ENCODE measurements around the gene DNAAF5.

The DNAAF5 gene

DNA sequence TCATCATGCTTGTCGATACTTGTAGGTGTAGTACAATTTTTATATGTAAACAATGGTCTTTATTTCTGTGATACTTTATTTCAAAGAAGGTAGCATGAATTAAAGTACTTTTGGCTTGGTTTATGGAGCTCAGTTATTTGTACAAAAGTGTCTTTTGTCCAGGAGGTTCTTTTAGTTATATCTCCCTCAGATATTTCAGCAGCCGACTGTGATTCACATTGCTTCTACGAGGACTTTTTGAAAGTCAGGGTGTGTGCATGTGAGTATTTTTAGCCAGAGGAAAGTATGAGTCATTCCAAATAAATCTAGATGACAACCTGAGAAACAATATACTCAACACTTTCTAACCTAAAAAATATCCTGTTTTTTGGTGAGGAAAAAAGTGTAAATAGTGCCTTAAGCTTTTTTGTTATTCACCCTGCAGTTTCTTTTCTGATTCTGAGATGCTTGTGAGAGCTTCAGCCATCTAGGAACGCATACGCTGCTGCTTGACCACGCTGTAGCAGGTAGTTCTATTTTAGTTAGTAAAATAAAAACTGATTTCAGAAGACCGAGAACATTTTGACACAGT, 105.2 kb downstream of the DNAAF5 start:
- TF ChIP-seq, protein P1, sequence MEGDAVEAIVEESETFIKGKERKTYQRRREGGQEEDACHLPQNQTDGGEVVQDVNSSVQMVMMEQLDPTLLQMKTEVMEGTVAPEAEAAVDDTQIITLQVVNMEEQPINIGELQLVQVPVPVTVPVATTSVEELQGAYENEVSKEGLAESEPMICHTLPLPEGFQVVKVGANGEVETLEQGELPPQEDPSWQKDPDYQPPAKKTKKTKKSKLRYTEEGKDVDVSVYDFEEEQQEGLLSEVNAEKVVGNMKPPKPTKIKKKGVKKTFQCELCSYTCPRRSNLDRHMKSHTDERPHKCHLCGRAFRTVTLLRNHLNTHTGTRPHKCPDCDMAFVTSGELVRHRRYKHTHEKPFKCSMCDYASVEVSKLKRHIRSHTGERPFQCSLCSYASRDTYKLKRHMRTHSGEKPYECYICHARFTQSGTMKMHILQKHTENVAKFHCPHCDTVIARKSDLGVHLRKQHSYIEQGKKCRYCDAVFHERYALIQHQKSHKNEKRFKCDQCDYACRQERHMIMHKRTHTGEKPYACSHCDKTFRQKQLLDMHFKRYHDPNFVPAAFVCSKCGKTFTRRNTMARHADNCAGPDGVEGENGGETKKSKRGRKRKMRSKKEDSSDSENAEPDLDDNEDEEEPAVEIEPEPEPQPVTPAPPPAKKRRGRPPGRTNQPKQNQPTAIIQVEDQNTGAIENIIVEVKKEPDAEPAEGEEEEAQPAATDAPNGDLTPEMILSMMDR (conservative IDR thresholded peaks at IDR 0.05; ENCODE audit: low read length) = no peak
- peak overlapping the region; percentile 47 for H3K4me3 ChIP-seq (ENCODE audit: low read length)
- peak; percentile 91 for DNase-seq (ENCODE audit: low read depth)

DNA sequence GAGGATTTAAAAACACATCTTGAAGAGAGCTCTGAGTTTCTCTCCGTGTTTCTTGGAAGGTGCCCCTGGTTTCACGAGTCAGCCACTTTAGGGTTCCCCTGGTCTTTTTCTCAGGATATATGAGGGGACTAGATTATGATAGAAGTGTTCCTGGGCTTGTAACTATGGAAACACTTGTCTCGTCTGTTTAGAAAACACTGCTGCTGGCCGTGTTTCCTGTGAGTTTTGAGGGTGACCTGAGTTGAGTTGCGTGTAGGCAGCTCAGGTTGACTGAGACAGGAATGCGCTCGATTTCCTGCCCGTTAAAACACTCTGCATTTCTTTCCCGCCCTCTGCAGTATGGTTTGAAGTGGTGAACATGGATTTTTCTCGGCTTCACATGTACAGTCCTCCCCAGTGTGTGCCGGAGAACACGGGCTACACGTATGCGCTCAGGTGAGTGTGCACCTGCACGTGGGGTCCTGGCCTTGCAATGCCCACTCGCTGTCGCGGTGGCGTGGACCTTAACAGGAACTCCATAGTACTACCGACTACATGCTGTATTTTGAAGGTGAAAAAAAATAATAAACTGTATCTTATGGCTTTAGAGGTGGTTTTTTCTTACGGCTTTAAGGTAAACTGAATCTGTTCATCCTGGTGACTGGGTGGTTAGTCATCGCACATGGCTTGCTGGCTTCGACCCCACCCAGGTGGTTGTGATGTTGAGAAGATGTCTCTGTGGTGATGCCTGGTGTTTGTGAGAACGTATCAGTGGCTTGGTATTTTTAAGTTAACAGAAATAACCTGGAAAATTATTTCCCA, 105.9 kb downstream of the DNAAF5 start, which contains the start of gene SUN1:
Gene SUN1, plus strand, starts transcription at position 310 of the 801 bp plus-strand sequence. Its CDS starts 49 bp downstream, at position 359.
- peak; percentile 79 for DNase-seq (ENCODE audit: low read depth)
- TF ChIP-seq, protein P1 (conservative IDR thresholded peaks at IDR 0.05; ENCODE audit: low read length) = no peak
- peak within 1 kb of the TSS; percentile 47 for H3K4me3 ChIP-seq (ENCODE audit: low read length)

DNA sequence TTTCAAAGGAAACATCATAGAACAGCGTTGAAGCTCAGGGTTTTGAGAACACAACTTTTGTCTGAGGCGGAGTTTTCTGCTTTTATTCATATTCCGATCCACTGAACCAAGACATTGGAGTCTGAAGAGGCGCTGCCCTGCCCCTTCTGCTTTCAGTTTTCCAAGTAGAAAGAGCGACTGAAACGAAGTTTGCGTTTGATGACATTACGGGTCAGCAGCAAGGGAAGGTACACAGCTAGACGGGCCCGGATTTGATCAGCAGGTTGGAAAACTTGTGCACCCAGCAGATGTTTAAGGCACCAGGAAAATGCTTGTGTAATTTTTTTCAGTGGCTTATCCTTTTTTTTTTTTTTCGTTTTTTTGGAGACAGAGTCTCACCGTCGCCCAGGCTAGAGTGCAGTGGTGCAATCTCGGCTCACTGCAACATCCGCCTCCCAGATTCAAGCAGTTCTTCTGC, 106.5 kb downstream of the DNAAF5 start:
- H3K4me3 ChIP-seq (ENCODE audit: low read length) = no peak overlapping the region
- DNase-seq (ENCODE audit: low read depth) = no peak
- TF ChIP-seq, protein P1 (conservative IDR thresholded peaks at IDR 0.05; ENCODE audit: low read length) = no peak

DNA sequence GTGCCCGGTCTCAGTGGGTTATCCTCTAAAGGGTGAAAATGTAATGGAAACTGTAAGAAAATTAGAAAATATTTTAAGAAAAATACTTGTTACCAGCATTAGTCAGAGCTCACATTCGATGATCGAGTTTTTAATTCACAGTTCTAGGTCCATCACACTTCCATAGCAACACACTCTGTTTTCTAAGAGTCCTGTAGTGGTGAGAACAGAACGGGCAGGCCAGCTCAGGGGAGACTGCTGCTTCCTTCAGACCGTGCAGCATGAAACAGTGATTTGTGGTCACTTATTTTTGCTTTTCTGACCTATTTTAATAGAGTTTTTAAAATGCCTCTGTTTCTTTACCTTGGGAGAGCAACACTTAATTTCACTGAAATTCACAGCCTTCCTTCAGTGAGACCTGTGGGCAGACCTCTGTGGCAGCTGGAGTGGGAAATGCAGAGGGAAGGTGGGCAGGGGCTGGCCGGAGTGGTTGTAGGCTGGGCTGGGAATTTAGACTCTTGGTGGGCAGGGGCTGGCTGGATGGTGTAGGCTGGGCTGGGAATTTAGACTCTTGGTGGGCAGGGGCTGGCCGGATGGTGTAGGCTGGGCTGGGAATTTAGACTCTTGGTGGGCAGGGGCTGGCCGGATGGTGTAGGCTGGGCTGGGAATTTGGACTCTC, 107.2 kb downstream of the DNAAF5 start:
- TF ChIP-seq, protein P1 (conservative IDR thresholded peaks at IDR 0.05; ENCODE audit: low read length) = no peak
- H3K4me3 ChIP-seq (ENCODE audit: low read length) = no peak overlapping the region
- DNase-seq (ENCODE audit: low read depth) = peak; percentile 33

DNA sequence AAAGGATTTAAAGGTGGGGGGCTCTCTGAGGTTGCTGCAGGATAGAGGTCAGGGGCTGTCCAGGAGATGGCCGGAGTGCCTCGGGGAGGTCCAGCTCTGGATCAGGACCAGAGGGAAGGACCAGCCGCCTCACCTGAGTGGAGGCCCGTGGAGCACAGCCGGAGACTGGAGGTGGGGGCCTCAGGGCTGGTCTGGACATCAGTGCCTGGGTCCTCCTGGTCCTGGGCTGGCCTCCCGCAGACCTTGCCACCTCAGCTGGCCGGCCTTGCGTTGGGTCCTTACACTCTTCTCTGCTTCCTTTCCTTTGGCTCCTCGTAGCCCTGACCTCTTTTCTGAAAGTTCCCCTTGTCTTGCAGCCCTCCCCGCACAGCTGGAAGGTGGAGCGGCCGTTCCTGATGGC, 107.8 kb downstream of the DNAAF5 start:
- no peak for DNase-seq (ENCODE audit: low read depth)
- TF ChIP-seq, protein P1 (conservative IDR thresholded peaks at IDR 0.05; ENCODE audit: low read length) = no peak
- no peak overlapping the region for H3K4me3 ChIP-seq (ENCODE audit: low read length)

DNA sequence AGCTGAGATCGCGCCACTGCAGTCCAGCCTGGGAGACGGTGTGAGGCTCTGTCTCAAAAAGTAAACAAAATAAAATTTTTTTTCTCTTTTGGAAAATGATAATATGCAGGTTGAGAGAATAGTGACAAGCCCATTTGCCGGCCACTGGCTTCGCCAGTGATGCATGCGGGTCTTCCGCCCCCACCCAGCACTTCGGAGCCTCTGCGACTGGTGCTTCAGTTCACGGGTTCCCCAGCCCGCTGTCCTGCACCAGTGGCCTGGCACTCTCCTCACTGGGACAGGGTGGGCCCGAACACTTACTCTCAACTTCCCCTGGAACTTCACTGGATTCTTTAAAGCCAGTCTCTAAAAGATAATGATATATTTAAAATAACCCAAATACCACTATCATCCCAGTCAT, 108.5 kb downstream of the DNAAF5 start:
- no peak for DNase-seq (ENCODE audit: low read depth)
- TF ChIP-seq, protein P1 (conservative IDR thresholded peaks at IDR 0.05; ENCODE audit: low read length) = no peak
- no peak overlapping the region for H3K4me3 ChIP-seq (ENCODE audit: low read length)

Measured in AG10803 (cell line).